Osteocyte (in vitro differentiated cells): ENCODE measurements around the gene STXBP6. TPM values are rescaled to one million over a fixed set of nuclear protein-coding genes. Genes with fewer than 3 reads are reported as not detected.

Experiments
- DNase-seq: peaks from one replicate; pipeline ENCODE4 v3.0.0; 2021; ENCODE audit warnings: mixed read lengths; ENCODE audit not compliant: unreplicated experiment; ENCODE audit errors: extremely low spot score
- H3K27ac Mint-ChIP-seq: one replicate; pipeline ENCODE4 v1.8.0; 2021; ENCODE audit warnings: mild to moderate bottlenecking, mixed read lengths; ENCODE audit not compliant: unreplicated experiment
- H3K27me3 Mint-ChIP-seq: one replicate; pipeline ENCODE4 v1.8.0; 2021; ENCODE audit warnings: mixed read lengths; ENCODE audit not compliant: unreplicated experiment
- H3K36me3 Mint-ChIP-seq: one replicate; pipeline ENCODE4 v1.8.0; 2021; ENCODE audit warnings: mixed read lengths; ENCODE audit not compliant: unreplicated experiment
- H3K4me1 Mint-ChIP-seq: one replicate; pipeline ENCODE4 v1.8.0; 2021; ENCODE audit warnings: mixed read lengths; ENCODE audit not compliant: unreplicated experiment
- H3K4me3 Mint-ChIP-seq: one replicate; pipeline ENCODE4 v1.8.0; 2021; ENCODE audit warnings: mild to moderate bottlenecking, moderate library complexity, mixed read lengths; ENCODE audit not compliant: unreplicated experiment
- H3K9me3 Mint-ChIP-seq: one replicate; pipeline ENCODE4 v1.8.0; 2021; ENCODE audit warnings: mixed read lengths; ENCODE audit not compliant: unreplicated experiment
- CTCF ChIP-seq: fragments of 200-600 bp; sonication (generic); IDR thresholded peaks from 2 replicates; pipeline ENCODE4 v1.5.0; 2021; ENCODE audit warnings: antibody characterized with exemption, mild to moderate bottlenecking, moderate library complexity
- long read RNA-seq: library from polyadenylated mRNA; unstranded; transcript quantifications from one replicate; pipeline ENCODE4 v2.0.0, GENCODE V29; 2021
- total RNA-seq: library from RNA; stranded (reverse); gene quantifications from 2 replicates; pipeline ENCODE4 v1.2.1, GENCODE V29; 2021

The STXBP6 gene
- total RNA-seq = 6.4 and 7.0 TPM in 2 replicates
- long read RNA-seq, partial matches to known transcripts = 0 of 1 reads
- long read RNA-seq, other reads (novel, unspliced or antisense) = 1 of 1 reads

GRCh38 chr14:25049568-25050268 lies at the start of gene STXBP6:
Gene STXBP6 (minus strand): TSS chr14:25050147. CDS start chr14:24974818, 75,329 bp downstream.
- Mint-ChIP-seq H3K9me3 (no peaks in the 10 kb centered on the region), H3K27me3 (peaks cover 51% of the 10 kb centered on the region), H3K36me3 (no peaks in the 10 kb centered on the region), H3K4me3 (peak within 1 kb of the TSS; percentile 82), H3K27ac (peak within 1 kb of the TSS; percentile 52), H3K4me1 (peaks cover 20% of the 10 kb centered on the region)
- peak; percentile 89 for DNase-seq
- no peak for TF ChIP-seq CTCF

GRCh38 chr14:25097120-25097519 lies 47.2 kb upstream of the STXBP6 start:
- no peaks in the 10 kb centered on the region for H3K4me1 Mint-ChIP-seq
- no peak overlapping the region for H3K4me3 Mint-ChIP-seq
- no peak overlapping the region for H3K27ac Mint-ChIP-seq
- DNase-seq = no peak
- H3K36me3 Mint-ChIP-seq = no peaks in the 10 kb centered on the region
- no peak for TF ChIP-seq CTCF
- H3K9me3 Mint-ChIP-seq = no peaks in the 10 kb centered on the region
- H3K27me3 Mint-ChIP-seq = no peaks in the 10 kb centered on the region

GRCh38 chr14:25095736-25096437 lies 45.9 kb upstream of the STXBP6 start:
- peaks cover 3% of the 10 kb centered on the region for H3K4me1 Mint-ChIP-seq
- H3K4me3 Mint-ChIP-seq = no peak overlapping the region
- no peaks in the 10 kb centered on the region for H3K27me3 Mint-ChIP-seq
- H3K9me3 Mint-ChIP-seq = no peaks in the 10 kb centered on the region
- H3K27ac Mint-ChIP-seq = no peak overlapping the region
- H3K36me3 Mint-ChIP-seq = no peaks in the 10 kb centered on the region
- TF ChIP-seq CTCF = no peak
- DNase-seq = no peak

GRCh38 chr14:25094171-25094907 lies 44.4 kb upstream of the STXBP6 start:
- no peak overlapping the region for H3K27ac Mint-ChIP-seq
- no peak for TF ChIP-seq CTCF
- H3K4me1 Mint-ChIP-seq = peaks cover 12% of the 10 kb centered on the region
- no peak overlapping the region for H3K4me3 Mint-ChIP-seq
- no peaks in the 10 kb centered on the region for H3K9me3 Mint-ChIP-seq
- no peaks in the 10 kb centered on the region for H3K36me3 Mint-ChIP-seq
- DNase-seq = no peak
- H3K27me3 Mint-ChIP-seq = no peaks in the 10 kb centered on the region
